HG02678 (cell line): Measurements from ENCODE around the gene CABLES1.
"Not testable (repeated sequence)": the region's sequence is repeated elsewhere in the genome, so short reads cannot be mapped to it uniquely, and the experiment has no call there.

ENCODE experiments used
- ATAC-seq: cut with Tn5 transposase; IDR thresholded peaks from one replicate; pipeline ENCODE4 v1.9.1; 2021; ENCODE audit warnings: mild to moderate bottlenecking, moderate library complexity; ENCODE audit not compliant: unreplicated experiment

The CABLES1 gene

GRCh38 chr18:23259701-23260681 lies 124.7 kb downstream of the CABLES1 start:
- peak; percentile 69 for ATAC-seq

DNA sequence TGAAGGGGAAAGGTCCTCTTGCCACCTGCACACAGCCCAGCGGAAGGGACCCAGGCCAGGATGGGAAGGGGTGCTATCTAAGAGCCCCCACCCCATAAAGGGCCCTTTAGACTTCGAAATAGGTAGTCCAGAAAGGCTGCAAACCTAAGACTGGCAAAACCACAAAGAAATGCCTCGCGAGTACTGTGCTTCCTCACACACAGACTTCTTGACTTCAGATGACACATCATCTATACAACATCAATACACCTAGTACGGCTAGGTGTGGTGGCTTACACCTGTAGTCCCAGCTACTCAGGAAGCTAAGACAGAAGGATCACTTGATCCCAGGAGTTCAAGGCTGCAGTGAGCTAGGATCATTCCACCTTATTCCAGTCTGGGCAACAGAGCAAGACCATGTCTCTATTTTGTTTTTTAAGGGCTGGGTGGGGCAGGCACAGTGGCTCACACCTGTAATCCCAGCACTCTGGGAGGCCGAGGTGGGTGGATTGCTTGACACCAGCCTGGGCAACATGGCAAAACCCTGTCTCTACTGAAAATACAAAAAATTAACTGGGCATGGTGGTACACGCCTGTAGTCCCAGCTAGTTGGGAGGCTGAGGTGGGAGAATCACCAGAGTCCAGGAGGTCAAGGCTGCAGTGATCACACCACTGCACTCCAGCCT lies 125.8 kb downstream of the CABLES1 start:
- ATAC-seq, result no peak

GRCh38 chr18:23263551-23264235 lies 128.4 kb downstream of the CABLES1 start:
- no peak for ATAC-seq

DNA sequence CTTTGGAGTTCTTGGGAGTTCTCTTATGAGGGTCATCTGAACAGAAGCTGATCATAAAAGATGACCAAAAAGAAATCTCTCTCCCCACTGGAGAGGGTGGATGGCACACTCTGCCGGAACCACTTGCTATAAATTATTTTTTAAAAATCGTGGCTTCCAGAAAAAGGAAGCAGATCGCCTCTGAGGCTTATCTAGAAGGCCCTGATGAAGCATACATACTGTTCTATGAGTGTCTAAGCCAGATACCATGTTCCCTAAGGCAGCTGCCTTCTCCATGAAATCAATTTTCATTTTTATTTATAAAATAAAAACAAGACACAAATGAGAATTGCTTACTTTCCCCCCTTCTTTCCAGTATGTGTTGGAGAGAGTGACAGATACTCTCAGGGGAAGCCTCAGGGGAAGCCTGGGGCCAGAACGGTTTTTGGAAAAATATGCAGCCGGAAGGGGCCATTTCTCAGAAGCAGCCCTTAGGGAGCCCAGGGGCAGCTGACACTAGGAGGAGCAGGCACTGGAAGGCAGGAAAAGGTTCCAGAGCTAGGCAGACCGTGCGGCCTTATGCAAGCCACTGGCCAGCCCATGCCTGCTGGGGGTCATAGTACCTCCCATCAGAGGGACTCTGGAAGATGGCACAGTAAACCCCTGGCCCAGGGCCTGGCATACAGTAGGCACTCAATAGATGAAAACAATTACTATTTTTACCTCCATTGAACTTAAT lies 130.6 kb downstream of the CABLES1 start:
- ATAC-seq, result no peak

DNA sequence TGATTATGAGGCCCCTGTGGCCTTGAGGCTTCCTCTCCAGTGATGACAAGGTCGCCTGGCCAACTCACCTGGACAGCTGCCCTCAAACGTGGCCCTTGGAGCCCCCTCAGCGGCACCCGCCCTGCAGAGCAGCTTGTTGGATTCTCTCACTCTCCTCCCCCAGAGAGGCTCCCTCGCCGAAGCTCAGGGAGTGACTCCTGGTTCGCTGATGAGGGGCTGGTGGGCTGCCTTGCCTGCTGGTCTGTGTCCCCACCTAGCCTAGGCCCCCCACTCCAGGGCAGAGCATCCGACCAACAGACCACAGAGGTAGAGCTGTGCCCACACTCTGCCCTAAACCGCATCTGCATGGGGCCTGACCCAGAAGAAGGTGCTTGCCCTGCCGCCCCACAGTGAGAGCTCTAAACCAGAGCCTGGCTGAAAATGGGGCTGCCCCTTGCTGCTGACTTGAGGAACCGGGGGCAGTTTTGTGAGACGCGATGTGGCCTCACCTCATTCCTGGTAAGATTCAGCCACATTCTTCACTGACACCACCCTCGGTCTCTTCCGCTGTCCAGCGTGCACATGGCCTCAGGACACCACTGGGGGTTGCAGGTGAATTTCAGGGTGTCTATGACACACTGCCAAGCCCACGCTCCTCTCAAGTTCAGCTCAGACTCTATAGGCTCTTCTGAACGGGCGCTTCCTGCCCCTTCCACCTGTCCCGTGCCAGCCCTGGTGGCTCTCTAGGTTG lies 131.6 kb downstream of the CABLES1 start:
- peak; percentile 74 for ATAC-seq

GRCh38 chr18:23267447-23267776 lies 132.1 kb downstream of the CABLES1 start:
- no peak for ATAC-seq

DNA sequence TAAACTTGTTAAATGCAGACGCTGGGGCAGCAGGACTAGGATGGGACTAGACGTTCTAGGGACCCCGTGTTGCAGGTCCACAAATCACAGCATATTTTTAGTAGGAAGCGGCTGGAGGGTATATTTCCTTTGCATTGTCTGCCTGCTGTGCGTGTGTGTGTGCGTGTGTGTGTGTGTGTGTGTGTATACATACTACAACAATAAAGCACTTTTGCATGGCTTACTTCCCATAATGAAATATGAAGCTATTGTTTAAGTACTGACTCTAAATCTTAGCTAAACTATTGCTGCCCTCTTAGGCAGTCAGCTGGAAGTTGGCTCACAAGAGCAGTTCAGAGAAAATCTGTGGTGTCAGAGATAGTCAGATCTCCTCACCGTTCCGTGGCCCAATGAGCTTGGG lies 133.4 kb downstream of the CABLES1 start:
- ATAC-seq, result no peak

- not testable (repeated sequence) for ATAC-seq
These were observed 133.8 kb downstream of the CABLES1 start for GRCh38 chr18:23269068-23269467.

DNA sequence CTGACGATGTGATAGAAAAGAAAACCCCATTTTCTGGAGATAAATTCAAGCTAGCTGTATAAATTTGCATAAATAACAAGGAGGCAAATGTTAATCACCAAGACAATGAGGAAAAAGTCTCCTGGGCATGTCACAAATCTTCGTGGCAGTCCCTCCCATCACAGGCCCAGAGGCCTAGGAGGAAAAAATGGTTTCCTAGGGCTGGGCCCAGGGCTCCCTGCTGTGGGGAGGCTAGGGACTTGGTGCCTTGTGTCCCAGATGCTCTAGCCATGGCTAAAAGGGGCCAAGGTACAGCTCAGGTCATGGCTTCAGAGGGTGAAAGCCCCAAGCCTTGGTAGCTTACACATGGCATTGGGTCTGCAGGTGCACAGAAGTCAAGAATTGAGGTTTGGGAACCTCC lies 134.6 kb downstream of the CABLES1 start:
- no peak for ATAC-seq

GRCh38 chr18:23270986-23271680 lies 135.8 kb downstream of the CABLES1 start:
- no peak for ATAC-seq

- ATAC-seq, result no peak
These were observed 137.4 kb downstream of the CABLES1 start for GRCh38 chr18:23272498-23273232.

DNA sequence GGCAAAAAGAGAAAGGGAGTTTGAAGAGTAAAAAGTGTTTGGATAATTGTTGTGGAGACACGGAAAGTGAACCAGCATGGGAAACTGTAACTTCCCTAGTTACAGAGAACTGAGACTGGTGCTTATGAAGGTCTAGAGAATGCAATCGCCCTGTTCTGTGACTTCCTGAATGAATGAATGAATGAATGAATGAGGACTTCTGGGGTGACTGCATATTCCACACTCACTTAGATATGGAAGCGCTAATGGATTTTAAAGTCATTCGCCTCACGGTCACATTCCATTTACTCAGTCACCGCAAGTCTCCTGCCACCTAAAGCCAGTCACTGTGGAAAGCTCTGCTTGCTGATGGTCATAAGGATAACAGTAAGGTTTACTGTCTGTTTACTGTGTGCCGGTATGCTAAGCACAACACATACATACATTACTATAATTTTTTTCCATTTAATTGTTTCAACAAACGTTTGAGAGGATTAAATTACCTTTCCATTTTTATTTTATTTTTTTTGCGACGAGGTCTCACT lies 138.2 kb downstream of the CABLES1 start:
- ATAC-seq, result no peak

GRCh38 chr18:23274638-23275482 lies 139.6 kb downstream of the CABLES1 start:
- no peak for ATAC-seq

- no peak for ATAC-seq
These were observed 141.2 kb downstream of the CABLES1 start for GRCh38 chr18:23276451-23276850.

DNA sequence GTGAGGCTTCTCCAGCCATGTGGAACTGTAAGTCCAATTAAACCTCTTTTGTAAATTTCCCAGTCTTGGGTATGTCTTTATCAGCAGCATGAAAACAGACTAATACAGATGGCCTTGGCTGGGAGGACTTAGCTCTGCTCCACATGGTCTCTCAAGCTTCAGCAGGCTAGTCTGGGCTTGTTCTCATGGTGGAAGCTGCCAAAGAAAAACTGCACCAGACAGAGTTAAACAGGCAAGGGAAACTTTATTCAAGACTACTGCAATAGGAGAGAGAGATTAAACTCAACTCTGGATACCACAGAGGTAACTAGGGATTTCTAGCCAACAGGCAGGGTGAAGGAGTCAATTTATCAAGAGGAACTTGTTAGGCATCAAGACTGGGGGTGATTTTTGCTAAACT lies 142.1 kb downstream of the CABLES1 start:
- no peak for ATAC-seq

DNA sequence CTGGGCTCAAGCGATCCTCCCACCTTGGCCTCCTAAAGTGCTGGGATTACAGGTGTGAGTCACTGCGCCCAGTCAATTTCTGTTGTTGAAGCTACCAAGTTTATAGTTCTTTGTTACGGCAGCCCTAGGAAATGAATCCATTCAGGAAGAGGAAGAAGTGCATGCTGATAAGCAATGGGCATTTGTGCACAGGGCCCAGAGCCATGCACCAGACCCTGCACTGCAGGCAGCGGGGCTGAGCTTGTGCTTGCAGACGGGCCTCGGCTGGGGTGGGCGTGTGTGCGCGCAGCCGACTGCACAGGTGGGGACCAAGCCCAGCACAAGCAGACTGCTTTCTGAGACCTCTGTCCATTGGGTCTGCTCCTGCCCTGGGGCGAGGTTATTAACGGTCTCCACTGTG lies 144.6 kb downstream of the CABLES1 start:
- no peak for ATAC-seq

DNA sequence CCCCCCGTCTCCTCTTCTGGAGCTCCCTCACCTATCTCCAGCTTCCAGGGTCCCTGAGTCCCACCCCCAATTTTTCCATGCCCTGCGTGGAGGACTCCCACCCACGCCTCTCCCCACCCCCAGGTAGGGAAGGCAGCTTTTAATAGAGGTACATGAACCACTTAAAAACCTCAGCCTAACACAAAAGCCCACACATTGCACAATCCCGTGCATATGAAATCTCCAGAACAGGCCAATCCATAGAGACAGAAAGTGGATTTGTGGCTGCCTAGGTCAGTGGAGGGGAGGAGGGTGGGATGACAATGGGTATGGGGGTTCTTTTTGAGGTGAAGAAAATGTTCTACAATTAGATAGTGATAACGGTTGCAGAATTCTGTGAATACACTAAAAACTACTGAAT lies 145.6 kb downstream of the CABLES1 start:
- ATAC-seq, result no peak
